Measurements from ENCODE around the gene C2orf49. TPM values are rescaled to one million over a fixed set of nuclear protein-coding genes. Genes with fewer than 3 reads are reported as not detected.

C2orf49 gene
- total RNA-seq, 1 donor from 2014 or later: 20.8 TPM

GRCh38 chr2:105308382-105309146 lies 28.8 kb upstream of the C2orf49 start:
- peak overlapping the region; percentile 64 for H3K27ac Mint-ChIP-seq
- H3K9me3 Mint-ChIP-seq: peaks cover 3% of the 10 kb centered on the region
- no peaks in the 10 kb centered on the region for H3K4me1 Mint-ChIP-seq
- DNase-seq (ENCODE audit: low spot score in 2 of 2, unreplicated experiment in 2 of 2): no peak
- H3K27me3 Mint-ChIP-seq (ENCODE audit: low read depth): no peaks in the 10 kb centered on the region
- H3K4me3 Mint-ChIP-seq: no peak overlapping the region
- H3K36me3 Mint-ChIP-seq: peaks cover 17% of the 10 kb centered on the region
- no peak for TF ChIP-seq CTCF (IDR thresholded peaks at IDR 0.05; ENCODE audit: unreplicated experiment)

GRCh38 chr2:105309147-105309545 lies 28.2 kb upstream of the C2orf49 start:
- Mint-ChIP-seq H3K27ac (peak overlapping the region; percentile 64), H3K9me3 (peaks cover 3% of the 10 kb centered on the region), H3K4me1 (no peaks in the 10 kb centered on the region), H3K36me3 (peaks cover 17% of the 10 kb centered on the region), H3K4me3 (no peak overlapping the region), H3K27me3 (ENCODE audit: low read depth) (no peaks in the 10 kb centered on the region)
- TF ChIP-seq CTCF (IDR thresholded peaks at IDR 0.05; ENCODE audit: unreplicated experiment): no peak
- no peak for DNase-seq (ENCODE audit: low spot score in 2 of 2, unreplicated experiment in 2 of 2)

- Mint-ChIP-seq H3K9me3 (peaks cover 3% of the 10 kb centered on the region), H3K27ac (no peak overlapping the region), H3K4me3 (no peak overlapping the region), H3K4me1 (peaks cover 2% of the 10 kb centered on the region), H3K36me3 (peaks cover 10% of the 10 kb centered on the region), H3K27me3 (ENCODE audit: low read depth) (no peaks in the 10 kb centered on the region)
- TF ChIP-seq CTCF (IDR thresholded peaks at IDR 0.05; ENCODE audit: unreplicated experiment): no peak
- no peak for DNase-seq (ENCODE audit: low spot score in 2 of 2, unreplicated experiment in 2 of 2)
These were observed 23.5 kb upstream of the C2orf49 start for GRCh38 chr2:105313877-105314276.

- H3K27ac Mint-ChIP-seq: no peak overlapping the region
- H3K36me3 Mint-ChIP-seq: peaks cover 7% of the 10 kb centered on the region
- no peak overlapping the region for H3K4me3 Mint-ChIP-seq
- TF ChIP-seq CTCF (IDR thresholded peaks at IDR 0.05; ENCODE audit: unreplicated experiment): no peak
- peaks cover 7% of the 10 kb centered on the region for H3K4me1 Mint-ChIP-seq
- DNase-seq (ENCODE audit: low spot score in 2 of 2, unreplicated experiment in 2 of 2): no peak
- H3K27me3 Mint-ChIP-seq (ENCODE audit: low read depth): no peaks in the 10 kb centered on the region
- peaks cover 2% of the 10 kb centered on the region for H3K9me3 Mint-ChIP-seq
These were observed 22.0 kb upstream of the C2orf49 start for GRCh38 chr2:105315314-105315713.

- Mint-ChIP-seq H3K27ac (no peak overlapping the region), H3K4me1 (peaks cover 13% of the 10 kb centered on the region), H3K27me3 (ENCODE audit: low read depth) (no peaks in the 10 kb centered on the region), H3K36me3 (peaks cover 5% of the 10 kb centered on the region), H3K9me3 (no peaks in the 10 kb centered on the region), H3K4me3 (no peak overlapping the region)
- no peak for DNase-seq (ENCODE audit: low spot score in 2 of 2, unreplicated experiment in 2 of 2)
- TF ChIP-seq CTCF (IDR thresholded peaks at IDR 0.05; ENCODE audit: unreplicated experiment): no peak
These were observed 19.4 kb upstream of the C2orf49 start for GRCh38 chr2:105317937-105318336.

Measured in mesothelial cell of epicardium (in vitro differentiated cells).